B cell (primary cell): ENCODE measurements around the gene CATSPERZ. TPM values are rescaled to one million over a fixed set of nuclear protein-coding genes. Genes with fewer than 3 reads are reported as not detected.

Experiments
- ATAC-seq: fragments of 200-7000 bp; cut with Tn5 transposase; one replicate; pipeline ENCODE4 v1.10.0; 2021; ENCODE audit warnings: low read depth, mild to moderate bottlenecking, moderate number of reproducible peaks, moderate library complexity
- CTCF ChIA-PET: fragments of 350-600 bp; sonication (Branson Sonifier 250); formaldehyde crosslinking; loops from one replicate; lab custom pipeline; 2021; ENCODE audit warnings: antibody characterized with exemption, inconsistent platforms; lab: Charles Lee
- POLR2A ChIA-PET: fragments of 350-600 bp; sonication (Branson Sonifier 250); formaldehyde crosslinking; loops from one replicate; lab custom pipeline; 2021; ENCODE audit warnings: antibody characterized with exemption; lab: Charles Lee
- DNase-seq: peaks from one replicate; pipeline ENCODE4 v3.0.0; 2013
- H2AFZ ChIP-seq: 2 replicates; pipeline ENCODE4 v1.6.1; 2012; ENCODE audit warnings: mild to moderate bottlenecking, low read depth, low read length; ENCODE audit not compliant: insufficient read depth, poor library complexity, severe bottlenecking
- H3K27ac ChIP-seq, 2 donors: 1 replicate in 1 of 2; 2 replicates in 1 of 2; pipeline ENCODE4 v1.5.1; 2012 to 2013; ENCODE audit warnings: low read length in 2 of 2, mild to moderate bottlenecking in 2 of 2, moderate library complexity in 1 of 2
- H3K27me3 ChIP-seq, 4 experiments: fragments of 200-600 bp in 1 of 4; sonication (generic) in 1 of 4; replicated peaks in 1 of 4; 1 replicate in 2 of 4; 2 replicates in 2 of 4; pipeline versions ENCODE4 v1.6.1 to v1.7.0; 2013 to 2016; ENCODE audit warnings: low read length in 3 of 4, mild to moderate bottlenecking in 2 of 4, mixed read lengths in 1 of 4, moderate library complexity in 1 of 4; ENCODE audit not compliant: insufficient read depth in 4 of 4, control insufficient read depth in 3 of 4; ENCODE audit errors: control extremely low read depth in 1 of 4
- H3K36me3 ChIP-seq, 2 experiments: replicated peaks in 1 of 2; 1 replicate in 1 of 2; 2 replicates in 1 of 2; pipeline versions ENCODE4 v1.6.1 to v1.7.1; 2013; ENCODE audit warnings: low read length in 1 of 2; ENCODE audit not compliant: insufficient read depth in 2 of 2, control insufficient read depth in 1 of 2; ENCODE audit errors: control extremely low read depth in 1 of 2, extremely low read depth in 1 of 2
- H3K4me1 ChIP-seq, 2 donors: fragments of 200-600 bp in 1 of 2; sonication (generic) in 1 of 2; 1 replicate in 1 of 2; 2 replicates in 1 of 2; pipeline versions ENCODE4 v1.5.1 to v1.6.1; 2013 to 2017; ENCODE audit warnings: low read length in 2 of 2; ENCODE audit not compliant: control insufficient read depth in 2 of 2, insufficient read depth in 2 of 2
- H3K4me2 ChIP-seq: replicated peaks from 2 replicates; pipeline ENCODE3; 2012; ENCODE audit warnings: mild to moderate bottlenecking, low read depth, low read length; ENCODE audit not compliant: poor library complexity, severe bottlenecking
- H3K4me3 ChIP-seq, 5 experiments: fragments of 200-600 bp in 1 of 5; sonication (generic) in 1 of 5; 1 replicate in 3 of 5; 2 replicates in 2 of 5; pipeline versions ENCODE4 v1.5.1 to v1.7.0; 2011 to 2016; ENCODE audit warnings: low read length in 4 of 5, mild to moderate bottlenecking in 4 of 5, low read depth in 2 of 5, control low read depth in 1 of 5, moderate library complexity in 1 of 5; ENCODE audit not compliant: insufficient read depth in 1 of 5; ENCODE audit errors: control extremely low read depth in 1 of 5, extremely low read depth in 1 of 5
- H3K79me2 ChIP-seq: fragments of 200-600 bp; sonication (generic); one replicate; pipeline ENCODE4 v1.6.0; 2016; ENCODE audit warnings: low read length; ENCODE audit not compliant: control insufficient read depth, insufficient read depth
- H3K9ac ChIP-seq: fragments of 200-600 bp; sonication (generic); 2 replicates; pipeline ENCODE4 v1.6.1; 2017; ENCODE audit warnings: mild to moderate bottlenecking, low read length, moderate library complexity
- H3K9me3 ChIP-seq, 3 donors: one replicate each; pipeline versions ENCODE4 v1.6.1 to v1.7.1; 2013; ENCODE audit warnings: low read length in 2 of 3; ENCODE audit not compliant: control insufficient read depth in 2 of 3, insufficient read depth in 1 of 3; ENCODE audit errors: control extremely low read depth in 1 of 3
- H4K20me1 ChIP-seq: 2 replicates; pipeline ENCODE4 v1.6.0; 2012; ENCODE audit warnings: mild to moderate bottlenecking, low read length; ENCODE audit not compliant: insufficient read depth, control insufficient read depth, poor library complexity, severe bottlenecking
- H3K27ac Mint-ChIP-seq: one replicate; pipeline ENCODE4 v1.8.0; 2021; ENCODE audit warnings: mixed read lengths
- H3K27me3 Mint-ChIP-seq: one replicate; pipeline ENCODE4 v1.8.0; 2021; ENCODE audit warnings: mixed read lengths
- H3K4me1 Mint-ChIP-seq: one replicate; pipeline ENCODE4 v1.8.0; 2021; ENCODE audit warnings: mixed read lengths
- H3K4me3 Mint-ChIP-seq: one replicate; pipeline ENCODE4 v1.8.0; 2021; ENCODE audit warnings: mixed read lengths
- H3K9me3 Mint-ChIP-seq: one replicate; pipeline ENCODE4 v1.8.0; 2022; ENCODE audit warnings: mixed read lengths; ENCODE audit not compliant: insufficient read depth
- EZH2 ChIP-seq: IDR thresholded peaks from 2 replicates; pipeline ENCODE4 v1.6.1; 2012; ENCODE audit warnings: borderline replicate concordance, low read depth, mild to moderate bottlenecking, moderate library complexity, low read length; ENCODE audit not compliant: insufficient read depth, poor library complexity, severe bottlenecking
- WGBS: methylation state at CpG from one replicate; pipeline ENCODE4 v1.1.5; 2013; ENCODE audit warnings: missing lambda C conversion rate; ENCODE audit not compliant: insufficient coverage; 5-methylcytosine and 5-hydroxymethylcytosine counted together
- intact Hi-C: fragments of 100-400 bp; cut with micrococcal nuclease; formaldehyde crosslinking; loops from one replicate; pipeline ENCODE4 v1.10.0; 2022
- polyA plus RNA-seq: library from polyadenylated mRNA; depleted of rRNA; stranded (reverse); fragments of >200 nt; gene quantifications from 2 replicates; pipeline ENCODE4 v1.2.3, GENCODE V29; 2012
- total RNA-seq, 2 donors: library from RNA; stranded (reverse); fragments of 120-200 nt in 1 of 2; gene quantifications; 1 replicate in 1 of 2; 2 replicates in 1 of 2; pipeline versions ENCODE4 v1.2.3 to v1.2.4, GENCODE V29; 2013 to 2022
- TF ChIP-seq, protein P1 (sequence below): fragments of 200-600 bp; IDR thresholded peaks from one replicate; pipeline ENCODE4 v1.8.0; 2022; ENCODE audit warnings: antibody characterized with exemption, mild to moderate bottlenecking

The CATSPERZ gene
- total and polyA plus RNA-seq, 2 donors (not counting 1 experiment from before 2014, with no cell fraction given), result 0.39 TPM; not detected in 1

DNA sequence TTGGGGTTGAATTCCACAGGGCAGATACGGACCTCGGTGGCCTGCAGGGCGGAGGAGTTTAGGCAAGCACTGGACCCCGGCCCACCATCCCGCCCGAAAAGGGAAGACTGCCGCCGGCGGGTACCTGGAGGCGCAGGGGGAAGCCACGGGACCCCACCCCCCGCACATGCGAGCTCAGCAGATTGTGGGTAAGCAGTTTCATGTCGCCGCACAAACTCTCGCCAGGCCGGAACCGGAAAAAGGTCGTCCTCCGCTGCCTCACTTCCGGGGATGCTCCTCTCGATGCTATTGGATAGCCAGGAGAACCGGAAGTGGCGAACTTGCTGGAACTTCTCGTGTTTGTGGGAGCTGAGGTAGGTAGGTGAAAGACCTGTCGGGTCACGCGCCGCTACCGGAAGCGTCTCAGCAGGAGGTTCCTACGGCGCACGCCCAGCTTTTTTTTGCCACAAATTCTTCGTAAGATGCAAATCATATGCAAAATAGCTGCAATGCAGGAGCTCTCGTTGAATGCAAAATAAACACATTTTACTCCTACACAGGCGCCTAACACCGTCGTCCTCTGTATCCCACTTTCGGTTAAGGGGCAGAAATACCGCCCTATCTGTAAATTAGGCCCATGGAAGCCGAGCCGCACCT is 17.3 kb downstream of the CATSPERZ start, which contains the start of gene TRMT112:
TRMT112 (minus strand) TSS at position 235 of the 636 bp plus-strand sequence; CDS start at position 202, 33 bp downstream.
- DNase-seq (peak; percentile 99), ATAC-seq (peak; percentile 66)
- POLR2A ChIA-PET, result interaction anchor here (0.5 to 2.6 kb wide), 28 partner anchors 13 to 1476 kb away, joined by 3 to 50 read pairs (median 4); partner anchors contain the start of genes BAD, CCDC88B, ESRRA and FAU
- under 1% methylated on average over 43 of the region's 43 CpGs for WGBS
- Histone ChIP-seq H3K36me3 (peaks cover 0 to 33% of the 10 kb centered on the region in 2 experiments), H3K4me2 (peak within 1 kb of the TSS; percentile 99), H3K4me3 (peak within 1 kb of the TSS; percentile 76 to 95 (median 81)), H2AFZ (peak within 1 kb of the TSS; percentile 89), H3K27ac (peak within 1 kb of the TSS; percentile 99 to 100), H3K9me3 (no peaks in the 10 kb centered on the region), H3K79me2 (peaks cover 19% of the 10 kb centered on the region), H3K4me1 (peaks cover 8 to 26% of the 10 kb centered on the region in 2 donors), H3K9ac (peak within 1 kb of the TSS; percentile 95), H3K27me3 (no peaks in the 10 kb centered on the region), H4K20me1 (peaks cover 10% of the 10 kb centered on the region)
- TF ChIP-seq EZH2, result no peak
- TF ChIP-seq, protein P1, sequence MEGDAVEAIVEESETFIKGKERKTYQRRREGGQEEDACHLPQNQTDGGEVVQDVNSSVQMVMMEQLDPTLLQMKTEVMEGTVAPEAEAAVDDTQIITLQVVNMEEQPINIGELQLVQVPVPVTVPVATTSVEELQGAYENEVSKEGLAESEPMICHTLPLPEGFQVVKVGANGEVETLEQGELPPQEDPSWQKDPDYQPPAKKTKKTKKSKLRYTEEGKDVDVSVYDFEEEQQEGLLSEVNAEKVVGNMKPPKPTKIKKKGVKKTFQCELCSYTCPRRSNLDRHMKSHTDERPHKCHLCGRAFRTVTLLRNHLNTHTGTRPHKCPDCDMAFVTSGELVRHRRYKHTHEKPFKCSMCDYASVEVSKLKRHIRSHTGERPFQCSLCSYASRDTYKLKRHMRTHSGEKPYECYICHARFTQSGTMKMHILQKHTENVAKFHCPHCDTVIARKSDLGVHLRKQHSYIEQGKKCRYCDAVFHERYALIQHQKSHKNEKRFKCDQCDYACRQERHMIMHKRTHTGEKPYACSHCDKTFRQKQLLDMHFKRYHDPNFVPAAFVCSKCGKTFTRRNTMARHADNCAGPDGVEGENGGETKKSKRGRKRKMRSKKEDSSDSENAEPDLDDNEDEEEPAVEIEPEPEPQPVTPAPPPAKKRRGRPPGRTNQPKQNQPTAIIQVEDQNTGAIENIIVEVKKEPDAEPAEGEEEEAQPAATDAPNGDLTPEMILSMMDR, result no peak
- Mint-ChIP-seq H3K4me3 (peak within 1 kb of the TSS; percentile 98), H3K27ac (peak within 1 kb of the TSS; percentile 100), H3K27me3 (no peaks in the 10 kb centered on the region), H3K4me1 (peaks cover 38% of the 10 kb centered on the region), H3K9me3 (no peaks in the 10 kb centered on the region)
- CTCF ChIA-PET, result interaction anchor here (0.6 to 4.7 kb wide), 31 partner anchors 8 to 534 kb away, joined by 3 to 188 read pairs (median 7); partner anchors contain the start of genes BAD, CATSPERZ, CCDC88B and ESRRA
- intact Hi-C loops, result loop anchor here (1.0 to 5.0 kb wide), 7 partner anchors 12 to 425 kb away; partner anchors contain the start of genes ESRRA, GPR137 and RASGRP2
